ENCODE results near the gene RUBCN.
"Not testable (repeated sequence)": the region's sequence is repeated elsewhere in the genome, so short reads cannot be mapped to it uniquely, and the experiment has no call there.

The RUBCN gene

GRCh38 chr3:197686899-197687298, 49.8 kb downstream of the RUBCN start:
- DNase-seq (ENCODE audit: low read depth in 1 of 2, low spot score in 1 of 2): no peak

- DNase-seq (ENCODE audit: low read depth in 1 of 2, low spot score in 1 of 2): no peak
These were observed 51.2 kb downstream of the RUBCN start for GRCh38 chr3:197685546-197685945.

- DNase-seq (ENCODE audit: low read depth in 1 of 2, low spot score in 1 of 2): no peak
These were observed 53.5 kb downstream of the RUBCN start for GRCh38 chr3:197683191-197683590.

- no peak for DNase-seq (ENCODE audit: low read depth in 1 of 2, low spot score in 1 of 2)
These were observed 54.0 kb downstream of the RUBCN start for GRCh38 chr3:197682713-197683112.

GRCh38 chr3:197680955-197681521, 55.7 kb downstream of the RUBCN start:
- no peak for DNase-seq (ENCODE audit: low read depth in 1 of 2, low spot score in 1 of 2)

- no peak for DNase-seq (ENCODE audit: low read depth in 1 of 2, low spot score in 1 of 2)
These were observed 60.8 kb downstream of the RUBCN start for GRCh38 chr3:197675951-197676350.

- no peak for DNase-seq (ENCODE audit: low read depth in 1 of 2, low spot score in 1 of 2)
These were observed 61.2 kb downstream of the RUBCN start for GRCh38 chr3:197675563-197675860.

- no peak for DNase-seq (ENCODE audit: low read depth in 1 of 2, low spot score in 1 of 2)
These were observed 61.8 kb downstream of the RUBCN start for GRCh38 chr3:197674741-197675562.

- DNase-seq (ENCODE audit: low read depth in 1 of 2, low spot score in 1 of 2): no peak
These were observed 63.5 kb downstream of the RUBCN start for GRCh38 chr3:197673170-197673569.

GRCh38 chr3:197670361-197670760, 66.3 kb downstream of the RUBCN start:
- no peak for DNase-seq (ENCODE audit: low read depth in 1 of 2, low spot score in 1 of 2)

GRCh38 chr3:197667968-197668367, 68.7 kb downstream of the RUBCN start:
- no peak for DNase-seq (ENCODE audit: low read depth in 1 of 2, low spot score in 1 of 2)

GRCh38 chr3:197667293-197667692, 69.4 kb downstream of the RUBCN start:
- DNase-seq (ENCODE audit: low read depth in 1 of 2, low spot score in 1 of 2): not testable (repeated sequence)

GRCh38 chr3:197666221-197666842, 70.4 kb downstream of the RUBCN start:
- DNase-seq (ENCODE audit: low read depth in 1 of 2, low spot score in 1 of 2): not testable (repeated sequence)

GRCh38 chr3:197665549-197665948, 71.2 kb downstream of the RUBCN start:
- DNase-seq (ENCODE audit: low read depth in 1 of 2, low spot score in 1 of 2): not testable (repeated sequence)

- not testable (repeated sequence) for DNase-seq (ENCODE audit: low read depth in 1 of 2, low spot score in 1 of 2)
These were observed 71.6 kb downstream of the RUBCN start for GRCh38 chr3:197665142-197665491.

GRCh38 chr3:197664414-197665141, 72.1 kb downstream of the RUBCN start:
- DNase-seq (ENCODE audit: low read depth in 1 of 2, low spot score in 1 of 2): peak in 1 of 2 donors; percentile 41

- not testable (repeated sequence) for DNase-seq (ENCODE audit: low read depth in 1 of 2, low spot score in 1 of 2)
These were observed 73.2 kb downstream of the RUBCN start for GRCh38 chr3:197663367-197664140.

GRCh38 chr3:197662352-197662751, 74.4 kb downstream of the RUBCN start:
- DNase-seq (ENCODE audit: low read depth in 1 of 2, low spot score in 1 of 2): not testable (repeated sequence)

- DNase-seq (ENCODE audit: low read depth in 1 of 2, low spot score in 1 of 2): not testable (repeated sequence)
These were observed 74.8 kb downstream of the RUBCN start for GRCh38 chr3:197661874-197662273.

- DNase-seq (ENCODE audit: low read depth in 1 of 2, low spot score in 1 of 2): not testable (repeated sequence)
These were observed 75.4 kb downstream of the RUBCN start for GRCh38 chr3:197661234-197661834.

GRCh38 chr3:197659701-197660100, 77.0 kb downstream of the RUBCN start:
- DNase-seq (ENCODE audit: low read depth in 1 of 2, low spot score in 1 of 2): not testable (repeated sequence)

Data from activated CD4-positive, alpha-beta T cell treated with anti-CD3 and anti-CD28 coated beads, Interleukin-2, amount 50 U/mL, for 24 hours (primary cell).